ENCODE data around the gene ESF1. TPM values are rescaled to one million over a fixed set of nuclear protein-coding genes. Genes with fewer than 3 reads are reported as not detected.

ESF1 gene
- polyA plus RNA-seq, 1 experiment, result 6.2 TPM

DNA sequence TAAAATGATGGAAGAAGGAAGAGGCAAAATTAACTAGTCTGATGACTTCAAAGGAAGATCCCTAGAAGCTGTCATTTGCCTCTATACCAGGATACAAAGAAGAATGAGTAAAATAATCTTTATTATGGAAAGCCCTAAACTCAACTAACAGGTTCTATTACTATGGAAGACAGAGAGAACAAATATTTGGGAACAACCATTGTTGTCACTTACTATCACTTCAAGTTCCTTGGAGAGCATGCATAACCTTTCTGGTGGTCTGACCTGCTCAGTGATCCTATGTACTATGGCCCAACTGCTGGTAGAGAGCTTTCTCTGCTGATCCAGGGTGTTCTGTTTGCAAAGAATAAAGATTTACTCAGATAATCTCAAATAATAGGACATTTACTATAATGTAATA lies 83.2 kb downstream of the ESF1 start:
- Histone ChIP-seq H3K4me3 (ENCODE audit: low read depth, low read length) (no peak overlapping the region), H3K9me3 (ENCODE audit: control insufficient read depth, insufficient read depth, low read length) (no peaks in the 10 kb centered on the region), H3K27me3 (ENCODE audit: control insufficient read depth, insufficient read depth, low read length) (no peaks in the 10 kb centered on the region), H3K27ac (ENCODE audit: low read depth, low read length) (no peak overlapping the region)
- DNase-seq (ENCODE audit: low read depth, low spot score), result no peak
- ChIA-PET CTCF (no interaction called here), POLR2A (no interaction called here)
- TF ChIP-seq, protein P1, sequence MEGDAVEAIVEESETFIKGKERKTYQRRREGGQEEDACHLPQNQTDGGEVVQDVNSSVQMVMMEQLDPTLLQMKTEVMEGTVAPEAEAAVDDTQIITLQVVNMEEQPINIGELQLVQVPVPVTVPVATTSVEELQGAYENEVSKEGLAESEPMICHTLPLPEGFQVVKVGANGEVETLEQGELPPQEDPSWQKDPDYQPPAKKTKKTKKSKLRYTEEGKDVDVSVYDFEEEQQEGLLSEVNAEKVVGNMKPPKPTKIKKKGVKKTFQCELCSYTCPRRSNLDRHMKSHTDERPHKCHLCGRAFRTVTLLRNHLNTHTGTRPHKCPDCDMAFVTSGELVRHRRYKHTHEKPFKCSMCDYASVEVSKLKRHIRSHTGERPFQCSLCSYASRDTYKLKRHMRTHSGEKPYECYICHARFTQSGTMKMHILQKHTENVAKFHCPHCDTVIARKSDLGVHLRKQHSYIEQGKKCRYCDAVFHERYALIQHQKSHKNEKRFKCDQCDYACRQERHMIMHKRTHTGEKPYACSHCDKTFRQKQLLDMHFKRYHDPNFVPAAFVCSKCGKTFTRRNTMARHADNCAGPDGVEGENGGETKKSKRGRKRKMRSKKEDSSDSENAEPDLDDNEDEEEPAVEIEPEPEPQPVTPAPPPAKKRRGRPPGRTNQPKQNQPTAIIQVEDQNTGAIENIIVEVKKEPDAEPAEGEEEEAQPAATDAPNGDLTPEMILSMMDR (IDR thresholded peaks at IDR 0.05; ENCODE audit: low read depth, low read length), result no peak

DNA sequence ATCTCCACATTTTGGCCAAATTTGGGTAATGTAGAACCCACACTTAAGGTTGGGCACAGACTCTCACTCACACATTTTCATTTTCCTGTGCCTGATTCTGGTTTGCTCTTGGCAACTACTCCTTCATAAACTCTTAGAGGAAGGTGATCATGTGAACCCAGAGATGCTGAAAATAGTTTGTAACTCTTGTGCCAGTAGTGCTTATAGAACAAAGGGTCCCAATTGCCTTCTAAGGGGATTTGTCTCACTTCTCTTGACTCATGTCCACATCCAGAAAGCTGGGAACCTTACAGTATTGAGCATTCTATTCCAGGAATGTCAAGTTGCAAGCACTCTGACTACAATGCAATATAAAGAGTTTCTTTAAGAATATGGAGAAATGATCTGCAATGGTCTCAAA lies 84.0 kb downstream of the ESF1 start:
- TF ChIP-seq, protein P1 (IDR thresholded peaks at IDR 0.05; ENCODE audit: low read depth, low read length), result no peak
- Histone ChIP-seq H3K4me3 (ENCODE audit: low read depth, low read length) (no peak overlapping the region), H3K27ac (ENCODE audit: low read depth, low read length) (no peak overlapping the region), H3K9me3 (ENCODE audit: control insufficient read depth, insufficient read depth, low read length) (no peaks in the 10 kb centered on the region), H3K27me3 (ENCODE audit: control insufficient read depth, insufficient read depth, low read length) (no peaks in the 10 kb centered on the region)
- DNase-seq (ENCODE audit: low read depth, low spot score), result no peak
- CTCF ChIA-PET, result interaction anchor here (0.6 kb wide), 1 partner anchor 9 kb away, joined by 3 read pairs; no protein-coding TSS in a partner anchor
- POLR2A ChIA-PET, result interaction anchor here (0.6 kb wide), 1 partner anchor 248 kb away, joined by 4 read pairs; no protein-coding TSS in a partner anchor

DNA sequence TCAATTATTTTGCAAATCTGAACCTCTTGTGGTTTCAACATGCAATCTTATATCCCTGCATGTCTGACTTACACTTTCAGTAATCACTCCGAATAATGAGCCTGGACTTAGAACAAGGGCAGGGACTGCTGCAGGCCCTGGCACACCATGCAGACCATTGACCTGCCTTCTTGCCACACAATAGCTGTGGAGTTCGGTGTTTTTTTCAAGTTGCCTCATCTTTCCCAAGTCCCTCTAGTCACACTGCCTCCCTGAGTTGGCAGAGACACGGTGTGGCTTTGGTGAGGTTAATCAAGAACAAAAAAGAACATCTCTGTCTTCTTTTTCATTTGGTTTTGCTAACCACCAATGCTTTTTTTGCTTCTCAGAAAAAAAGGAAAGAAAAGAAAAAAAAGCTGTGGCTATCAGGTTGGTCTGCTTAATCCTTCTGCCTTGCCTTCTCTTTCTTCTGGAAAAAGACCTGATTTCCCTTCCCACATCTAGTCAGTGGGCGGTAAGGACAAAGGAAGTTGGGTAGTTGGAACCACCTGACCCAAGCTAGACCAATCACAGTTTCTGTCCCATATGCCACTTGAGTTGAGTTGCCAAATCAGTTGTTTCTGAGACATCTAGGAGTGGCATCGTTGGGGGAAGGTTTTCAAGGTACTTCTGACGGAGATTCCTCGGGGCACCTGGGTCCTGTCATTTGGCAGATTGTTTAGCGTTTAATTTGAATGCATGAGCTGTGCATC lies 90.1 kb downstream of the ESF1 start:
- H3K9me3 ChIP-seq (ENCODE audit: control insufficient read depth, insufficient read depth, low read length), result no peaks in the 10 kb centered on the region
- DNase-seq (ENCODE audit: low read depth, low spot score), result no peak
- TF ChIP-seq, protein P1 (IDR thresholded peaks at IDR 0.05; ENCODE audit: low read depth, low read length), result no peak
- H3K27ac ChIP-seq (ENCODE audit: low read depth, low read length), result no peak overlapping the region
- CTCF ChIA-PET, result no interaction called here
- POLR2A ChIA-PET, result no interaction called here
- no peak overlapping the region for H3K4me3 ChIP-seq (ENCODE audit: low read depth, low read length)
- H3K27me3 ChIP-seq (ENCODE audit: control insufficient read depth, insufficient read depth, low read length), result no peaks in the 10 kb centered on the region

DNA sequence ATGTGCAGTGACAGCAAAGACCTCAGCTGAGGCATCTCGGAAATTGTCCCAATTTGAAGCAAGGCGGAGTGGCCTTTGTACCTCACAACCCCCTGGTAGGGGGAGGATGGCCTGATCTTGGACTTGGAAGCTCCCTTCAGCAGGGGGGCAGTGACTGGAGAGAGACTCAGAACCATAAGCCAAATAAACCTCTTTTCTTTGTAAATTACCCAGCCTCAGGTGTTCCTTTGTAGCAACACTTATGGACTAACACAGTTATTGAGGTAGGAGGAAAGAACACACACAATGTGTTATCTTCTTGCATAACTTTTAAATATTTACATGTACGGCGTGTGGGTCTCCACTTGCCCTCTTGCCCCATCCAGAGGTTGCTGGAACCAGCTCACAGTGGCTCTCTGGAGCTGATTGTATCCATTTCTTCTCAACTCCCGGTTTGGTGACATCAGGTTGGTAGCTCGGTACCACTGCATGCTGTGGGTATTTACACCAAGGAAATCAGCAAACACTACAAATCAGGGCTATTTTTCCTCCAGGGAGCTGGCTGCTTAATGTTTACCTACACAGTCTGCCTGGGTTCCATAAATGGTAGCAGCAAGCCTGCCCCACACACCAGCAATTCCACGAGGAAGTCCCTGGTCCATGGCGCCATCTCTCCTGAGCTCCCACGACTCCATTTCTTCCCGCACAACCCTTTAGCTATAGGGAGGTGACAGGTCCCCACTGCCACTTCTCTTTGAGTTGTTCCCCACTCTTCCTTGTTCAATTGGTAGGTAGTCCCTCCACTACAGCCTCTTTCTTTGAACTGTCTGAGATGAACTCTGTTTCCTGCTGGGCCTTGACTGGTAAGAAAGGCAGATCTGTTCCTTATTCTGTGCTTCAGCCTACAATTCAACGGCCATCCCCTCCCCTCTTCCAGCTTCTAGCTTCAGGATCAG lies 91.7 kb downstream of the ESF1 start:
- ChIA-PET CTCF (no interaction called here), POLR2A (no interaction called here)
- no peak for DNase-seq (ENCODE audit: low read depth, low spot score)

More for the DNA sequence above, 91.7 kb downstream of the ESF1 start:
- TF ChIP-seq, protein P1 (IDR thresholded peaks at IDR 0.05; ENCODE audit: low read depth, low read length), result no peak
- no peak overlapping the region for H3K4me3 ChIP-seq (ENCODE audit: low read depth, low read length)
- H3K27ac ChIP-seq (ENCODE audit: low read depth, low read length), result no peak overlapping the region
- no peaks in the 10 kb centered on the region for H3K9me3 ChIP-seq (ENCODE audit: control insufficient read depth, insufficient read depth, low read length)
- no peaks in the 10 kb centered on the region for H3K27me3 ChIP-seq (ENCODE audit: control insufficient read depth, insufficient read depth, low read length)

Measured in AG04450 (cell line).